ENCODE results near the gene HIVEP3.

The HIVEP3 gene

DNA sequence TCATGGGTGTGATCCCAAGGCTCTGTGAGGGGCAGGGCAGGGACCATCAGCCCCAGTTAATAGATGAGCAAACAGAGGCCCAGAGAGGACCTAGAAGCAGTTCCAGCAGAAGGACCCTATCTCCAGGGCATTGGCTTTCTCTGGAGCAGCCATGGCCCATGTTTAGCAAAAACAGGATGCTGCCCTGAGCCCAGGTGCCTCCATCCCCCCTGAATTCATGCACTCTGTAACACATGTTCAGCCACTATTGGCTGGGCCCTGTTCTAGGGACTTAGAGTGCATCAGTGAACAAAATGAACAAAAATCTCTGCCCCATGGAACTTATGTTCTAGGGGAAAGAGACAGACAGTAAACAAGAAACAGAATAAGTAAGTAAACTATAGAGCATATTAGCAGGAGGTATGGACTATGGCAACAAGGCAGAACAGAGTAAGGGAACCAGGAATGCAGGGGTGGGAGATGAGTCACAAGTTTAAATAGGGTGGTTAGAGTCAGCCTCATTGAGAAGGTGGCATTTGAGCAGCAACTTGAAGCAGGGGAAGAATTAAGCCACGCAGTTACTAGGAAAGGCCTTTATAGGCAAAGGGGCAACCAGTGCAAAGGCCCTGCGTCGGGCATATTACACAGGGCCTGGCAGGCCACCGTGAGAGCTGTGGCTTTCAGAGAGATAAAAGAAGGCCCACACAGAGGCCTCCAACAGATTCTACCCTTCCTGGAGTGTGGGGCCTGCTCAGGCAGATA is 248.3 kb downstream of the HIVEP3 start:
- DNase-seq (ENCODE audit: low read depth) = no peak
- TF ChIP-seq, protein P1, sequence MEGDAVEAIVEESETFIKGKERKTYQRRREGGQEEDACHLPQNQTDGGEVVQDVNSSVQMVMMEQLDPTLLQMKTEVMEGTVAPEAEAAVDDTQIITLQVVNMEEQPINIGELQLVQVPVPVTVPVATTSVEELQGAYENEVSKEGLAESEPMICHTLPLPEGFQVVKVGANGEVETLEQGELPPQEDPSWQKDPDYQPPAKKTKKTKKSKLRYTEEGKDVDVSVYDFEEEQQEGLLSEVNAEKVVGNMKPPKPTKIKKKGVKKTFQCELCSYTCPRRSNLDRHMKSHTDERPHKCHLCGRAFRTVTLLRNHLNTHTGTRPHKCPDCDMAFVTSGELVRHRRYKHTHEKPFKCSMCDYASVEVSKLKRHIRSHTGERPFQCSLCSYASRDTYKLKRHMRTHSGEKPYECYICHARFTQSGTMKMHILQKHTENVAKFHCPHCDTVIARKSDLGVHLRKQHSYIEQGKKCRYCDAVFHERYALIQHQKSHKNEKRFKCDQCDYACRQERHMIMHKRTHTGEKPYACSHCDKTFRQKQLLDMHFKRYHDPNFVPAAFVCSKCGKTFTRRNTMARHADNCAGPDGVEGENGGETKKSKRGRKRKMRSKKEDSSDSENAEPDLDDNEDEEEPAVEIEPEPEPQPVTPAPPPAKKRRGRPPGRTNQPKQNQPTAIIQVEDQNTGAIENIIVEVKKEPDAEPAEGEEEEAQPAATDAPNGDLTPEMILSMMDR (IDR thresholded peaks at IDR 0.05; ENCODE audit: insufficient read depth, low read depth, low read length, missing control alignments) = no peak

DNA sequence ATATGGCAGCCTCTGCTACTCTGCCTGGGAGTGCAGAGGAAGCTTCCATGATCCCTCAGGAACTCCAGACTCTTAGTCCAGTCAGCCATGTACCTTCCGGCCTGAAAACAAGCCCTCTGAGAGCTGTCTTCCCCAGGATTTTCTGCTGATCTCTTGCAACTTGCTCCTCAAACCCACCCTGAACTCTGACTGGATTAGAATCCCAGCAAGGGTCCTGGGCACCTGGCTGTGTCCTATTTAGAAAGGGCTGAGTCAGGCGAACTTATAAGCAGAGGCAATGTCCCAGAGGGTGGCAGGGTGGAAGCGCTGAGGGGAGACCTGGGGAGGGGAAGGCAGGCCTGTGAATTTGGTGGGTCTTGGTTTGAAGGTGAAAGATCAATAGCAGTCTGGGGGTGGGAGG is 249.8 kb downstream of the HIVEP3 start:
- no peak overlapping the region for H3K4me3 ChIP-seq (ENCODE audit: low read depth, low read length)
- TF ChIP-seq, protein P1 (IDR thresholded peaks at IDR 0.05; ENCODE audit: insufficient read depth, low read depth, low read length, missing control alignments) = no peak
- no peak for DNase-seq (ENCODE audit: low read depth)

More for the DNA sequence above, 248.3 kb downstream of the HIVEP3 start:
- H3K4me3 ChIP-seq (ENCODE audit: low read depth, low read length) = no peak overlapping the region

DNA sequence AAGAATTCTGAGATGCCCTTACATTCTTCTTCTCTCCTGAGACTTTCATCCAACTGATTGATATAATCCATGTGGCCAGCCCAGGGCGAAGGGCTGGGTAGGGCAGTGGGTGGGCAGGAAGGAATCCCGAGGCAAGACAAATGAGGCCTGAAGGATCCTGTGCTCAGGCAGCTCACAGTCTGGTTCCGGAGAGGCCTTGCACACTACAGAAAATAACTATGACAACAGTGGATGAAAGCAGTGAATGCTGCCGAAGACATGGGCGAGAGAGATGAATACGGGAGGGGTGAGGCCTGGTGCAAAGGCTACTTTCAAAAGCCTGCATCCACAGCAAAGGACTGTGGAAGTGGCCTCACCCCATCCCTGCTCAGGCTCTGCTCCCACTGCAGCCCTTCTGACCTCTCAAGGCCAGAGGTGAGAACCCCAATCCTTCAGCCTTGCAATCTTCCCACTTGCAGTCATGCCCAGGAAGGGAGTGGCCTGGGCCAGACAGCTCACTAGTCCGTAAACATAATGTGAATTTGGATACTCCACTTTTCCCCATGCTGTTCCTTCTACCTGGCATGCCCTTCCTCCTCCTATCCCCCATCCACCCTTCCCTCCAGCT is 250.6 kb downstream of the HIVEP3 start:
- DNase-seq (ENCODE audit: low read depth) = no peak
- no peak overlapping the region for H3K4me3 ChIP-seq (ENCODE audit: low read depth, low read length)
- TF ChIP-seq, protein P1 (IDR thresholded peaks at IDR 0.05; ENCODE audit: insufficient read depth, low read depth, low read length, missing control alignments) = no peak

DNA sequence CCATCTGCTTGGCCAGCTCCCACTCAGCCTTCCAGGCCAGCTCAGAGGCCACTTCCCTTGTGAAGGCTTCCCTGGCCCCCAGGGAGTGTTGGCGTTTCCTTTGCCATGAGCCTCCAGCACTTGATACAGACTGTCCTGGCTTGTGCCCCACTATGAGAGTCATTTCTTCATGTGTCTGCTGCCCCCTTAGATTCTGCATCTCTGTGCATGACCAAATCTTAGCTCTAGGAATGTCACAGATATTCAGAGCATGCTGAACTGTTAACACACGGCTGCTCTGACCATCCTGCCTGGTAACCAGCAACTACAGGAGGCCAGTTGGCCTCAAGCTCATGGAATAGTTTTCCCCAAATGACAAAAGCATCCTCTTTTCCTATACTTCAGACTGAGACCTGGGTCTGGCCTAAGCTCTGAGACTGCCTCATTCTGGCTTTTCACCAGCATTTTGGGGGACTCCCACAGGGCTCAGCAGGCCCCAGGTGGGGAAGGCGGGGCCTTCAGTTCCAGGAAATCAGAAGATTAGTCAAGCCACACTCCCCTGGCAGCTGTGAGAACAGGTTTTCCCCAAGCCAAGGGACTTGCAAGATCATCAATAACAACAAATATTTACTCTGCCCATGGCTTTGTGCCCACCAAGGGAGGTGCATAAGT is 251.6 kb downstream of the HIVEP3 start:
- no peak overlapping the region for H3K4me3 ChIP-seq (ENCODE audit: low read depth, low read length)
- TF ChIP-seq, protein P1 (IDR thresholded peaks at IDR 0.05; ENCODE audit: insufficient read depth, low read depth, low read length, missing control alignments) = no peak
- DNase-seq (ENCODE audit: low read depth) = peak; percentile 87

DNA sequence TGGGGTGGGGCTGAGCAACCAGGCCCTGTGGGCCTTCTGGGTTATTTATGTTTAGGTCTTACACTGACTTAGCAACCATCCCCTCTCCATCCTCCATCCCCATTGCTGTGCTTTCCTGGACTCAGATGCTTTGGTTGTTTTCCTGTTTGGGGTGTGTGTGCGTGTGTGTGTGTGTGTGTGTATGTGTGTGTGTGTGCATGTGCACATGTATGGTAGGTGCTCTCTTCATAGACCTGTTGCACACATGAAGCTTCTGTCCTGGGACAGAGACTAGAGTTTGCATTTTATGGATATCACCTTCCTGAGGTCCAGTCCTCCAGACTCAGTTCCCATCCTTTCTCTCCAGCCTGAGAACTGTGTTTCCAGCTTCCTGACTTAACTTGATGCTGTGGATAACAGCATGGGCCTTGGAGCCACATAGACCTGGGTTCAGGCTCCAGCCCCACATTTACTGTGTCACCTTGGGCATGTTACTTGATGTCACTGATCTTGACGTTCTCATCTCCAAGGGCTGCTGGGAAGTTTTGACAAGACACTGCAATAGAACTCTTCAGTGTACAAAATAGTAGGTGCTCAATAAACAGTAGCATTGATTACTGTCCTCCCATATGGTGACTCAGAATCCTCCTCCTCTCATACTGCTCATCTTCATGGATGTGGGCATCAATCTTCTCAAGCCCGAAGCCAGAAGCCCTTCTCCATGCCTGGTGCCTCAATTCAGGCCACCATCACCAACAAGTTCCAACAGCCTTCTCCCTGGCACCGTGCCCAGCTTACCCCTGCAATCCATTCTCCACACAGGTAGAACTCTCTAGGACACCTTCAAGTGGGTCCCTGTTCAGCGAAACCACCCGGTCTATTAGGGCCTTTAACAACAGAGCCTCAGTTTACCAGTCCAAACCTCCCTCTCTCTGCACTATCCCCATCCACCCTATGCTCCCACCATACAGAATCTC is 252.5 kb downstream of the HIVEP3 start:
- DNase-seq (ENCODE audit: low read depth) = no peak
- TF ChIP-seq, protein P1 (IDR thresholded peaks at IDR 0.05; ENCODE audit: insufficient read depth, low read depth, low read length, missing control alignments) = no peak

DNA sequence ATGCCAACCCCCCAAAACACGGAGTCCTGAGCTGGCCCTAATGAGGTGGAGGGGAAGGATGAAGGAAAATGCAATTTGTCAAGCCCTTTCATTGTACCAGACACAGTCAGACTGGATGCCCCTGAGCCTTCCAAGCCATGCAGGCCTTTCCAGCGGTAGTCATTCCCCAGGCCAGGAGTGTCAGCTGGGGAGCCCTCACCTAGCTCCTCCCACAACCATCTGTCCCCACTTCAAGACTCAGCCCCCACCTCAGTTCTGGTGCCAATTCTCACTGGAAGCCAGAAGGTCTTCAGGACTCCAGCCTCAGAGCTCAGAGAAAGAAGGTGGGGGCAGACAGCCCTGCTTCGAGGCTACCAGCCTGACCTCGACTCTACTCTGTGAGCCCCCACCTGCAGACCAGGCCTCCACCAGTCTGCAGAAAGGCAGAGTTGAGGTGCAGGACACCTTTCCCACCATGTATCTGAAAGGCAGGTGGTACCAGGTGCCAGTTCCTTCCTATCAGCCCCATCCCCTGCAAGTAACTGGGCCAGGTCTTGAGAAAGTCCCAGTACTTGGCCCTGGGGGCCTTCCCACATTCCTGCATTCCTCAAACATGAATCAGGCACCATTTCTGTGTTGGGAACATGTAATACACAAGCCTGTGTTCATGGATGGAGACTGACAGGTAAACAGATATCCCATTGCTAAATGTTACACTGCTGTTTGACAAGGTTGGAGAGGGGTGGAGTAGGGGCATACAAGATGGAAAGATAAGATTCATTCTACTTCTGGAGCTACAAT is 253.7 kb downstream of the HIVEP3 start:
- DNase-seq (ENCODE audit: low read depth) = no peak
- TF ChIP-seq, protein P1 (IDR thresholded peaks at IDR 0.05; ENCODE audit: insufficient read depth, low read depth, low read length, missing control alignments) = no peak

More for the DNA sequence above, 252.5 kb downstream of the HIVEP3 start:
- no peak overlapping the region for H3K4me3 ChIP-seq (ENCODE audit: low read depth, low read length)

More for the DNA sequence above, 253.7 kb downstream of the HIVEP3 start:
- no peak overlapping the region for H3K4me3 ChIP-seq (ENCODE audit: low read depth, low read length)

All from GM12865 (cell line).